Upper lobe of left lung (tissue), 6 donors: ENCODE data around the gene ANKRD40CL. TPM values are rescaled to one million over a fixed set of nuclear protein-coding genes. Genes with fewer than 3 reads are reported as not detected.
"Not testable (repeated sequence)": the region's sequence is repeated elsewhere in the genome, so short reads cannot be mapped to it uniquely, and the experiment has no call there.

Experiments
- ATAC-seq, 2 donors: fragments of 200-7000 bp; cut with Tn5 transposase; one replicate each; pipeline ENCODE4 v1.9.1; 2022; ENCODE audit warnings: mild to moderate bottlenecking in 2 of 2, moderate library complexity in 2 of 2; ENCODE audit not compliant: low FRiP score in 2 of 2
- DNase-seq, 2 donors: peaks; one replicate each; pipeline ENCODE4 v3.0.0-alpha.2; 2019 to 2020
- H3K27ac ChIP-seq, 4 donors: fragments of 200-600 bp; sonication (generic); one replicate each; pipeline ENCODE4 v1.5.1; 2016 to 2019
- H3K27me3 ChIP-seq, 4 donors: fragments of 200-600 bp; sonication (generic); one replicate each; pipeline ENCODE4 v1.5.1; 2017 to 2019
- H3K36me3 ChIP-seq, 4 donors: fragments of 200-600 bp; sonication (generic); one replicate each; pipeline ENCODE4 v1.5.1; 2016 to 2019
- H3K4me1 ChIP-seq, 4 donors: fragments of 200-600 bp; sonication (generic); one replicate each; pipeline ENCODE4 v1.5.1; 2018 to 2019
- H3K4me3 ChIP-seq, 4 donors: fragments of 200-600 bp; sonication (generic); one replicate each; pipeline ENCODE4 v1.5.1; 2017 to 2019; ENCODE audit warnings: mild to moderate bottlenecking in 2 of 4, moderate library complexity in 1 of 4
- H3K9me3 ChIP-seq, 4 donors: fragments of 200-600 bp; sonication (generic); one replicate each; pipeline ENCODE4 v1.5.1; 2018 to 2019
- CTCF ChIP-seq, 6 experiments: fragments of 450-650 bp in 4 of 6; fragments of 200-600 bp in 2 of 6; sonication (generic) in 2 of 6; IDR thresholded peaks; one replicate each; pipeline ENCODE4 v1.5.1; 2016 to 2019; ENCODE audit warnings: antibody characterized with exemption in 6 of 6
- EP300 ChIP-seq, 4 donors: sonication (generic); formaldehyde crosslinking; IDR thresholded peaks; one replicate each; pipeline ENCODE4 v1.5.1; 2017; ENCODE audit warnings: antibody characterized with exemption in 4 of 4, control low read depth in 2 of 4
- POLR2A ChIP-seq, 4 donors: fragments of 450-650 bp; IDR thresholded peaks; one replicate each; pipeline ENCODE4 v1.5.1; 2016 to 2017; ENCODE audit warnings: antibody characterized with exemption in 4 of 4, mild to moderate bottlenecking in 2 of 4
- POLR2AphosphoS5 ChIP-seq, 2 donors: sonication (generic); formaldehyde crosslinking; IDR thresholded peaks; one replicate each; pipeline ENCODE4 v1.5.1; 2017; ENCODE audit warnings: antibody characterized with exemption in 2 of 2
- WGBS, 2 donors: methylation state at CpG; one replicate each; pipeline ENCODE4 v1.1.5; 2017 to 2018; 5-methylcytosine and 5-hydroxymethylcytosine counted together
- total RNA-seq, 6 donors: library from RNA; depleted of rRNA in 4 of 6; stranded (reverse); fragments of >200 nt in 4 of 6; gene quantifications; one replicate each; pipeline versions ENCODE4 v1.1.0 to v1.2.1, GENCODE V29; 2016 to 2021
- donor health status: DM: no; HTN: no; CAD: no; lungs with moderate emphysema.
- donor health status: DM: no; HTN: yes; CAD: no; lungs with severe emphysema.

The ANKRD40CL gene
- total RNA-seq, 6 donors from 2014 or later = not detected

GRCh38 chr17:50728112-50728429 is 39.2 kb downstream of the ANKRD40CL start:
- H3K27me3 ChIP-seq = no peaks in the 10 kb centered on the region
- H3K9me3 ChIP-seq = no peaks in the 10 kb centered on the region
- no peak overlapping the region for H3K4me3 ChIP-seq
- DNase-seq (no peak), ATAC-seq (no peak)
- no peak overlapping the region for H3K27ac ChIP-seq
- WGBS, 2 donors = 82 to 89% methylated on average over 2 of the region's 2 CpGs
- peaks cover 46 to 81% (median 67%) of the 10 kb centered on the region in 4 donors for H3K4me1 ChIP-seq
- no peaks in the 10 kb centered on the region for H3K36me3 ChIP-seq
- TF ChIP-seq CTCF (IDR thresholded peaks at IDR 0.05) = no peak
- TF ChIP-seq POLR2AphosphoS5 (IDR thresholded peaks at IDR 0.05) = no peak
- no peak for TF ChIP-seq POLR2A (IDR thresholded peaks at IDR 0.05)
- TF ChIP-seq EP300 (IDR thresholded peaks at IDR 0.05) = no peak

GRCh38 chr17:50725769-50726655 is 41.3 kb downstream of the ANKRD40CL start:
- Histone ChIP-seq H3K4me3 (no peak overlapping the region), H3K9me3 (no peaks in the 10 kb centered on the region), H3K36me3 (peaks cover 0 to 4% (median 0%) of the 10 kb centered on the region in 4 donors), H3K27ac (no peak overlapping the region), H3K27me3 (no peaks in the 10 kb centered on the region), H3K4me1 (peaks cover 57 to 85% (median 76%) of the 10 kb centered on the region in 4 donors)
- DNase-seq (no peak), ATAC-seq (no peak)
- TF ChIP-seq EP300 (IDR thresholded peaks at IDR 0.05) (no peak), POLR2A (IDR thresholded peaks at IDR 0.05) (no peak), CTCF (IDR thresholded peaks at IDR 0.05) (no peak), POLR2AphosphoS5 (IDR thresholded peaks at IDR 0.05) (no peak)
- WGBS, 2 donors = 78 to 82% methylated on average over 12 of the region's 12 CpGs

GRCh38 chr17:50724622-50725021 is 42.7 kb downstream of the ANKRD40CL start:
- H3K4me1 ChIP-seq = peaks cover 47 to 79% (median 70%) of the 10 kb centered on the region in 4 donors
- ATAC-seq, H3K27me3 ChIP-seq, DNase-seq, H3K4me3 ChIP-seq, H3K27ac ChIP-seq, H3K9me3 ChIP-seq, H3K36me3 ChIP-seq: not testable (repeated sequence)
- 90% methylated on average over 6 of the region's 6 CpGs for WGBS, 2 donors

GRCh38 chr17:50722746-50723145 is 44.6 kb downstream of the ANKRD40CL start:
- WGBS, 2 donors = 33 to 40% methylated on average over 3 of the region's 3 CpGs
- Histone ChIP-seq H3K9me3 (no peaks in the 10 kb centered on the region), H3K27me3 (no peaks in the 10 kb centered on the region), H3K4me3 (peak overlapping the region in 1 of 4 donors; percentile 82), H3K4me1 (peaks cover 50 to 67% (median 58%) of the 10 kb centered on the region in 4 donors), H3K36me3 (peaks cover 0 to 4% (median 0%) of the 10 kb centered on the region in 4 donors), H3K27ac (no peak overlapping the region)
- TF ChIP-seq POLR2AphosphoS5 (IDR thresholded peaks at IDR 0.05) (no peak), POLR2A (IDR thresholded peaks at IDR 0.05) (no peak), CTCF (IDR thresholded peaks at IDR 0.05) (no peak), EP300 (IDR thresholded peaks at IDR 0.05) (no peak)
- no peak for DNase-seq
- no peak for ATAC-seq

- Histone ChIP-seq H3K27ac (peak overlapping the region in 3 of 4 donors; percentile 96 to 99 (median 98)), H3K4me1 (peaks cover 39 to 54% (median 48%) of the 10 kb centered on the region in 4 donors), H3K4me3 (peak overlapping the region; percentile 19 to 82 (median 76))
Measured at GRCh38 chr17:50721194-50722010, 45.9 kb downstream of the ANKRD40CL start.

More at GRCh38 chr17:50721194-50722010, 45.9 kb downstream of the ANKRD40CL start:
- Histone ChIP-seq H3K36me3 (peaks cover 0 to 4% (median 0%) of the 10 kb centered on the region in 4 donors), H3K27me3 (no peaks in the 10 kb centered on the region), H3K9me3 (no peaks in the 10 kb centered on the region)
- DNase-seq (no peak), ATAC-seq (no peak)
- no peak for TF ChIP-seq EP300 (IDR thresholded peaks at IDR 0.05)
- TF ChIP-seq POLR2A (IDR thresholded peaks at IDR 0.05) = no peak
- no peak for TF ChIP-seq CTCF (IDR thresholded peaks at IDR 0.05)
- TF ChIP-seq POLR2AphosphoS5 (IDR thresholded peaks at IDR 0.05) = no peak
- WGBS, 2 donors = 6% methylated on average over 7 of the region's 7 CpGs
